K562 (cell line): Measurements from ENCODE around the gene SNX33. TPM values are rescaled to one million over a fixed set of nuclear protein-coding genes. Genes with fewer than 3 reads are reported as not detected.

Experiments used
- CBFA2T3 ChIP-seq: fragments of 450-650 bp; IDR thresholded peaks from 2 replicates; pipeline ENCODE4 v1.6.1; 2017
- CC2D1A ChIP-seq: fragments of 450-650 bp; IDR thresholded peaks from 2 replicates; pipeline ENCODE4 v1.6.1; 2017; ENCODE audit warnings: mild to moderate bottlenecking
- FOS ChIP-seq: IDR thresholded peaks from 3 replicates; pipeline ENCODE4 v1.6.1; 2011; ENCODE audit not compliant: insufficient read length; ENCODE audit errors: extremely low read depth
- HMBOX1 ChIP-seq: sonication (generic); IDR thresholded peaks from 2 replicates; pipeline ENCODE4 v1.6.1; 2016
- JUN ChIP-seq, 2 experiments: sonication (generic) in 1 of 2; formaldehyde crosslinking in 1 of 2; IDR thresholded peaks; 2 replicates each; pipeline versions ENCODE4 v1.6.1 to v1.8.0; 2012 to 2022; ENCODE audit warnings: borderline replicate concordance in 2 of 2, mild to moderate bottlenecking in 2 of 2, improper control_type of control experiment in 1 of 2, low read depth in 1 of 2, low read length in 1 of 2, missing genetic modification reagents in 1 of 2
- MED1 ChIP-seq: sonication (generic); formaldehyde crosslinking; IDR thresholded peaks from 2 replicates; pipeline ENCODE4 v1.8.1; 2023; ENCODE audit warnings: missing genetic modification reagents, borderline replicate concordance
- NCOR1 ChIP-seq: fragments of 450-650 bp; IDR thresholded peaks from 2 replicates; pipeline ENCODE4 v1.6.1; 2016; ENCODE audit warnings: mild to moderate bottlenecking, moderate library complexity
- PHF20 ChIP-seq: fragments of 450-650 bp; IDR thresholded peaks from 2 replicates; pipeline ENCODE4 v1.6.1; 2018; ENCODE audit not compliant: partially characterized antibody
- ZBTB1 ChIP-seq: sonication (generic); formaldehyde crosslinking; IDR thresholded peaks from 2 replicates; pipeline ENCODE4 v1.8.1; 2023; ENCODE audit warnings: missing genetic modification reagents, low read depth, mild to moderate bottlenecking, borderline replicate concordance
- ZC3H11A ChIP-seq: IDR thresholded peaks from 2 replicates; pipeline ENCODE4 v1.6.1; 2012; ENCODE audit warnings: low read depth, low read length, improper control_type of control experiment
- ZEB2 ChIP-seq: fragments of 450-650 bp; IDR thresholded peaks from 2 replicates; pipeline ENCODE4 v1.6.1; 2016
- ZNF740 ChIP-seq, 3 experiments: fragments of 200-800 bp in 1 of 3; sonication (Bioruptor generic) in 1 of 3; sonication (generic) in 1 of 3; formaldehyde crosslinking in 1 of 3; IDR thresholded peaks; 2 replicates each; pipeline versions ENCODE4 v1.6.1 to v1.8.0; 2016 to 2022; ENCODE audit warnings: mild to moderate bottlenecking in 2 of 3, missing compliant biosample characterization in 2 of 3, missing genetic modification characterization in 2 of 3, missing genetic modification reagents in 1 of 3
- polyA plus RNA-seq, 8 experiments: library from polyadenylated mRNA; depleted of rRNA in 4 of 8; stranded (reverse) in 5 of 8; unstranded in 3 of 8; fragments of >200 nt; fragmentation: Nextera tagmentation in 2 of 8; fragmentation: Illumina TruSeq in 1 of 8; extraction: Ambion mirVana in 2 of 8; extraction: Trizol in 1 of 8; gene quantifications; 2 replicates each; pipeline versions ENCODE4 v1.2.1 to v1.2.3, GENCODE V29; 2011 to 2014; ENCODE audit warnings: inconsistent platforms in 1 of 8, missing spikeins in 1 of 8
- total RNA-seq, 7 experiments: library from RNA; depleted of rRNA in 6 of 7; stranded (reverse); fragments of >200 nt in 6 of 7; fragmentation: Illumina TruSeq in 2 of 7; extraction: Trizol in 2 of 7; gene quantifications; 2 replicates each; pipeline versions ENCODE4 v1.2.1 to v1.2.3, GENCODE V29; 2011 to 2021; ENCODE audit warnings: low replicate concordance in 1 of 7
- TF ChIP-seq, protein P1 (sequence below): sonication (generic); formaldehyde crosslinking; IDR thresholded peaks from 2 replicates; pipeline ENCODE4 v1.9.0; 2022; ENCODE audit warnings: mild to moderate bottlenecking, missing genetic modification reagents
- TF ChIP-seq, protein P2 (sequence below): fragments of 250-450 bp; sonication (Bioruptor Pico); IDR thresholded peaks from 2 replicates; pipeline ENCODE4 v1.4.0; 2020

SNX33 gene
- total and polyA plus RNA-seq, 9 of the 15 experiments (the other 6 are each of a cell fraction or from before 2014, with no cell fraction given) = 1.4 to 14.1 (median 8.2) TPM

GRCh38 chr15:75694241-75695182, 46.8 kb downstream of the SNX33 start (continued):
- no peak for TF ChIP-seq PHF20
- TF ChIP-seq HMBOX1 = peak; percentile 85
- no peak; the same call in 1 of the 2 replicates for TF ChIP-seq ZBTB1 (CRISPR knock-in tag)
- no peak for TF ChIP-seq FOS
- peak; percentile 13; the same call in 1 of the 2 replicates for TF ChIP-seq JUN (IDR thresholded peaks at IDR 0.05; ENCODE audit: borderline replicate concordance, low read depth, low read length)
- no peak for TF ChIP-seq JUN (CRISPR knock-in tag; IDR thresholded peaks at IDR 0.05; ENCODE audit: borderline replicate concordance)
- peak; percentile 67; the same call in 1 of the 2 replicates for TF ChIP-seq ZEB2
- TF ChIP-seq NCOR1 = peak; percentile 96
- TF ChIP-seq MED1 (CRISPR knock-in tag) = no peak
- TF ChIP-seq CBFA2T3 = peak; percentile 99
- TF ChIP-seq ZNF740 (CRISPR knock-in tag; IDR thresholded peaks at IDR 0.05) = peak; percentile 76
- TF ChIP-seq ZNF740 (tag; IDR thresholded peaks at IDR 0.05) = no peak
- peak; percentile 95; the same call in 1 of the 2 replicates for TF ChIP-seq CC2D1A
- TF ChIP-seq, protein P1, sequence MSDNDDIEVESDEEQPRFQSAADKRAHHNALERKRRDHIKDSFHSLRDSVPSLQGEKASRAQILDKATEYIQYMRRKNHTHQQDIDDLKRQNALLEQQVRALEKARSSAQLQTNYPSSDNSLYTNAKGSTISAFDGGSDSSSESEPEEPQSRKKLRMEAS (CRISPR knock-in tag) = peak; percentile 97
- TF ChIP-seq ZC3H11A = 0 out of 2 replicates have a peak, but pooled peaks have one; percentile 39
- TF ChIP-seq, protein P2, sequence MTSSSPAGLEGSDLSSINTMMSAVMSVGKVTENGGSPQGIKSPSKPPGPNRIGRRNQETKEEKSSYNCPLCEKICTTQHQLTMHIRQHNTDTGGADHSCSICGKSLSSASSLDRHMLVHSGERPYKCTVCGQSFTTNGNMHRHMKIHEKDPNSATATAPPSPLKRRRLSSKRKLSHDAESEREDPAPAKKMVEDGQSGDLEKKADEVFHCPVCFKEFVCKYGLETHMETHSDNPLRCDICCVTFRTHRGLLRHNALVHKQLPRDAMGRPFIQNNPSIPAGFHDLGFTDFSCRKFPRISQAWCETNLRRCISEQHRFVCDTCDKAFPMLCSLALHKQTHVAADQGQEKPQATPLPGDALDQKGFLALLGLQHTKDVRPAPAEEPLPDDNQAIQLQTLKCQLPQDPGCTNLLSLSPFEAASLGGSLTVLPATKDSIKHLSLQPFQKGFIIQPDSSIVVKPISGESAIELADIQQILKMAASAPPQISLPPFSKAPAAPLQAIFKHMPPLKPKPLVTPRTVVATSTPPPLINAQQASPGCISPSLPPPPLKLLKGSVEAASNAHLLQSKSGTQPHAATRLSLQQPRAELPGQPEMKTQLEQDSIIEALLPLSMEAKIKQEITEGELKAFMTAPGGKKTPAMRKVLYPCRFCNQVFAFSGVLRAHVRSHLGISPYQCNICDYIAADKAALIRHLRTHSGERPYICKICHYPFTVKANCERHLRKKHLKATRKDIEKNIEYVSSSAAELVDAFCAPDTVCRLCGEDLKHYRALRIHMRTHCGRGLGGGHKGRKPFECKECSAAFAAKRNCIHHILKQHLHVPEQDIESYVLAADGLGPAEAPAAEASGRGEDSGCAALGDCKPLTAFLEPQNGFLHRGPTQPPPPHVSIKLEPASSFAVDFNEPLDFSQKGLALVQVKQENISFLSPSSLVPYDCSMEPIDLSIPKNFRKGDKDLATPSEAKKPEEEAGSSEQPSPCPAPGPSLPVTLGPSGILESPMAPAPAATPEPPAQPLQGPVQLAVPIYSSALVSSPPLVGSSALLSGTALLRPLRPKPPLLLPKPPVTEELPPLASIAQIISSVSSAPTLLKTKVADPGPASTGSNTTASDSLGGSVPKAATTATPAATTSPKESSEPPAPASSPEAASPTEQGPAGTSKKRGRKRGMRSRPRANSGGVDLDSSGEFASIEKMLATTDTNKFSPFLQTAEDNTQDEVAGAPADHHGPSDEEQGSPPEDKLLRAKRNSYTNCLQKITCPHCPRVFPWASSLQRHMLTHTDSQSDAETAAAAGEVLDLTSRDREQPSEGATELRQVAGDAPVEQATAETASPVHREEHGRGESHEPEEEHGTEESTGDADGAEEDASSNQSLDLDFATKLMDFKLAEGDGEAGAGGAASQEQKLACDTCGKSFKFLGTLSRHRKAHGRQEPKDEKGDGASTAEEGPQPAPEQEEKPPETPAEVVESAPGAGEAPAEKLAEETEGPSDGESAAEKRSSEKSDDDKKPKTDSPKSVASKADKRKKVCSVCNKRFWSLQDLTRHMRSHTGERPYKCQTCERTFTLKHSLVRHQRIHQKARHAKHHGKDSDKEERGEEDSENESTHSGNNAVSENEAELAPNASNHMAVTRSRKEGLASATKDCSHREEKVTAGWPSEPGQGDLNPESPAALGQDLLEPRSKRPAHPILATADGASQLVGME (CRISPR knock-in tag) = no peak
